ENCODE results near the gene SPHK1.

DNA sequence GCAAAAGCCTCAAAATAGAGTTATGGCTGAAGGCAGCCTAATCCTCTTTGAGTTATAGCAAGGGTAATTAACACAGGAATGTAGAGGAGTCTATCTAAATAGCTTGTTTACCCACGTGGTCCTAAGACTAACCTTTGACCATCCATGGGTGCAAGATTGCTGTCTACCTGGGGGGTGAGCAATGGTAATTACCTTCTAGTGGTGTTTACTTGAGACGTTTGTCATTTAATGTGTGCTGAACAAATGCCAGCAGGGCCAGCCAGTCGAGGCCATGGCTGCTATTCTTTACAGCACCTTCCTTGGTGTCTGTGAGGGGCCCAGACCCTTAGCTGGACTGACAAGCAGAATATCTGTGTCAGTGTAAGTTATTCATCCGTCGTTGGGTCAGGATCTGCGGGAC lies 16.8 kb upstream of the SPHK1 start:
- TF ChIP-seq, protein P1, sequence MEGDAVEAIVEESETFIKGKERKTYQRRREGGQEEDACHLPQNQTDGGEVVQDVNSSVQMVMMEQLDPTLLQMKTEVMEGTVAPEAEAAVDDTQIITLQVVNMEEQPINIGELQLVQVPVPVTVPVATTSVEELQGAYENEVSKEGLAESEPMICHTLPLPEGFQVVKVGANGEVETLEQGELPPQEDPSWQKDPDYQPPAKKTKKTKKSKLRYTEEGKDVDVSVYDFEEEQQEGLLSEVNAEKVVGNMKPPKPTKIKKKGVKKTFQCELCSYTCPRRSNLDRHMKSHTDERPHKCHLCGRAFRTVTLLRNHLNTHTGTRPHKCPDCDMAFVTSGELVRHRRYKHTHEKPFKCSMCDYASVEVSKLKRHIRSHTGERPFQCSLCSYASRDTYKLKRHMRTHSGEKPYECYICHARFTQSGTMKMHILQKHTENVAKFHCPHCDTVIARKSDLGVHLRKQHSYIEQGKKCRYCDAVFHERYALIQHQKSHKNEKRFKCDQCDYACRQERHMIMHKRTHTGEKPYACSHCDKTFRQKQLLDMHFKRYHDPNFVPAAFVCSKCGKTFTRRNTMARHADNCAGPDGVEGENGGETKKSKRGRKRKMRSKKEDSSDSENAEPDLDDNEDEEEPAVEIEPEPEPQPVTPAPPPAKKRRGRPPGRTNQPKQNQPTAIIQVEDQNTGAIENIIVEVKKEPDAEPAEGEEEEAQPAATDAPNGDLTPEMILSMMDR (IDR thresholded peaks at IDR 0.05) = no peak
- no peak for TF ChIP-seq POLR2AphosphoS5 (IDR thresholded peaks at IDR 0.05)
- TF ChIP-seq EP300 (IDR thresholded peaks at IDR 0.05) = no peak
